HEK293 (cell line): ENCODE measurements around the gene UBL7.

Source experiments
- BCL11A ChIP-seq: fragments of 450-650 bp; formaldehyde crosslinking; IDR thresholded peaks from 2 replicates; pipeline ENCODE4 v1.5.1; 2016; ENCODE audit warnings: low read depth, missing biosample characterization, missing genetic modification characterization
- IKZF3 ChIP-seq: fragments of 450-650 bp; IDR thresholded peaks from 2 replicates; pipeline ENCODE4 v1.5.0; 2018; ENCODE audit warnings: missing biosample characterization, mild to moderate bottlenecking, missing genetic modification characterization, moderate library complexity
- KLF8 ChIP-seq: fragments of 450-650 bp; formaldehyde crosslinking; IDR thresholded peaks from 2 replicates; pipeline ENCODE4 v1.5.1; 2016; ENCODE audit warnings: missing biosample characterization, missing genetic modification characterization
- KLF9 ChIP-seq: fragments of 450-650 bp; formaldehyde crosslinking; IDR thresholded peaks from 2 replicates; pipeline ENCODE4 v1.5.1; 2016; ENCODE audit warnings: missing biosample characterization, missing genetic modification characterization, low read depth
- MZF1 ChIP-seq: fragments of 450-650 bp; formaldehyde crosslinking; IDR thresholded peaks from 2 replicates; pipeline ENCODE4 v1.5.1; 2017; ENCODE audit warnings: missing biosample characterization, missing genetic modification characterization, borderline replicate concordance
- PATZ1 ChIP-seq: fragments of 450-650 bp; formaldehyde crosslinking; IDR thresholded peaks from 2 replicates; pipeline ENCODE4 v1.5.1; 2016; ENCODE audit warnings: missing biosample characterization, missing genetic modification characterization
- SCRT2 ChIP-seq: fragments of 450-650 bp; formaldehyde crosslinking; IDR thresholded peaks from 2 replicates; pipeline ENCODE4 v1.5.1; 2016; ENCODE audit warnings: missing biosample characterization, missing genetic modification characterization
- SP3 ChIP-seq: fragments of 450-650 bp; formaldehyde crosslinking; IDR thresholded peaks from 2 replicates; pipeline ENCODE4 v1.5.1; 2016; ENCODE audit warnings: missing biosample characterization, missing genetic modification characterization
- ZBTB10 ChIP-seq: fragments of 450-650 bp; formaldehyde crosslinking; IDR thresholded peaks from 2 replicates; pipeline ENCODE4 v1.5.1; 2016; ENCODE audit warnings: missing biosample characterization, missing genetic modification characterization
- ZBTB11 ChIP-seq: fragments of 450-650 bp; formaldehyde crosslinking; conservative IDR thresholded peaks from 2 replicates; pipeline ENCODE4 v1.5.1; 2016; ENCODE audit warnings: low read depth, missing biosample characterization, missing genetic modification characterization
- ZBTB7A ChIP-seq: fragments of 450-650 bp; formaldehyde crosslinking; IDR thresholded peaks from 2 replicates; pipeline ENCODE4 v1.5.1; 2016; ENCODE audit warnings: low read depth, missing biosample characterization, missing genetic modification characterization
- ZFP37 ChIP-seq: fragments of 450-650 bp; formaldehyde crosslinking; IDR thresholded peaks from 2 replicates; pipeline ENCODE4 v1.5.1; 2016; ENCODE audit warnings: missing biosample characterization, missing genetic modification characterization
- ZNF184 ChIP-seq: fragments of 450-650 bp; IDR thresholded peaks from 2 replicates; pipeline ENCODE4 v1.5.1; 2018; ENCODE audit warnings: missing biosample characterization, mild to moderate bottlenecking, missing genetic modification characterization
- ZNF302 ChIP-seq: fragments of 450-650 bp; formaldehyde crosslinking; IDR thresholded peaks from 2 replicates; pipeline ENCODE4 v1.5.1; 2016; ENCODE audit warnings: missing biosample characterization, missing genetic modification characterization, low read depth
- ZNF449 ChIP-seq: fragments of 450-650 bp; formaldehyde crosslinking; IDR thresholded peaks from 2 replicates; pipeline ENCODE4 v1.5.1; 2017; ENCODE audit warnings: missing biosample characterization, mild to moderate bottlenecking, missing genetic modification characterization, moderate library complexity
- ZNF501 ChIP-seq: fragments of 450-650 bp; formaldehyde crosslinking; IDR thresholded peaks from 2 replicates; pipeline ENCODE4 v1.5.1; 2016; ENCODE audit warnings: missing biosample characterization, missing genetic modification characterization
- ZNF549 ChIP-seq: fragments of 450-650 bp; IDR thresholded peaks from 2 replicates; pipeline ENCODE4 v1.5.1; 2018; ENCODE audit warnings: missing biosample characterization, missing genetic modification characterization, mild to moderate bottlenecking, inconsistent platforms, moderate library complexity
- ZNF558 ChIP-seq: fragments of 450-650 bp; formaldehyde crosslinking; IDR thresholded peaks from 2 replicates; pipeline ENCODE4 v1.5.1; 2016; ENCODE audit warnings: missing biosample characterization, missing genetic modification characterization
- ZNF580 ChIP-seq: fragments of 450-650 bp; formaldehyde crosslinking; IDR thresholded peaks from 2 replicates; pipeline ENCODE4 v1.5.1; 2016; ENCODE audit warnings: missing biosample characterization, missing genetic modification characterization
- ZNF629 ChIP-seq: fragments of 450-650 bp; formaldehyde crosslinking; IDR thresholded peaks from 2 replicates; pipeline ENCODE4 v1.5.1; 2017; ENCODE audit warnings: missing biosample characterization, missing genetic modification characterization
- ZNF777 ChIP-seq: fragments of 450-650 bp; formaldehyde crosslinking; IDR thresholded peaks from 2 replicates; pipeline ENCODE4 v1.5.1; 2017; ENCODE audit warnings: missing biosample characterization, missing genetic modification characterization, borderline replicate concordance
- ZNF791 ChIP-seq: fragments of 450-650 bp; formaldehyde crosslinking; IDR thresholded peaks from 2 replicates; pipeline ENCODE4 v1.5.1; 2016; ENCODE audit warnings: missing biosample characterization, missing genetic modification characterization
- ZNF843 ChIP-seq: fragments of 450-650 bp; formaldehyde crosslinking; IDR thresholded peaks from 2 replicates; pipeline ENCODE4 v1.5.1; 2016; ENCODE audit warnings: missing biosample characterization, missing genetic modification characterization
- ZSCAN4 ChIP-seq: fragments of 450-650 bp; formaldehyde crosslinking; IDR thresholded peaks from 2 replicates; pipeline ENCODE4 v1.5.1; 2017; ENCODE audit warnings: missing biosample characterization, missing genetic modification characterization
- ZXDB ChIP-seq: fragments of 450-650 bp; formaldehyde crosslinking; IDR thresholded peaks from 2 replicates; pipeline ENCODE4 v1.5.1; 2016; ENCODE audit warnings: missing biosample characterization, missing genetic modification characterization

UBL7 gene

GRCh38 chr15:74460871-74461846 is at the start of gene UBL7 (continued):
- TF ChIP-seq SP3: peak; percentile 98
- peak; percentile 97 for TF ChIP-seq ZBTB11
- TF ChIP-seq ZNF449 (tag by site-specific recombination): peak; percentile 50; the same call in 1 of the 2 replicates
- peak; percentile 95 for TF ChIP-seq KLF9 (tag by site-specific recombination)
- peak; percentile 74 for TF ChIP-seq ZNF501 (tag by site-specific recombination)
- no peak for TF ChIP-seq ZNF558 (tag by site-specific recombination)
- TF ChIP-seq KLF8 (tag by site-specific recombination): peak; percentile 86
- peak; percentile 75; the same call in 1 of the 2 replicates for TF ChIP-seq MZF1 (tag by site-specific recombination)
- peak; percentile 67; the same call in 1 of the 2 replicates for TF ChIP-seq BCL11A (tag by site-specific recombination)
- no peak for TF ChIP-seq ZNF302
- TF ChIP-seq ZNF580 (tag by site-specific recombination): peak; percentile 4
- peak; percentile 83 for TF ChIP-seq ZNF629 (tag by site-specific recombination)
- TF ChIP-seq SCRT2 (tag by site-specific recombination): peak; percentile 98
- peak; percentile 83 for TF ChIP-seq ZXDB (tag by site-specific recombination)
- TF ChIP-seq ZNF843 (tag by site-specific recombination): 0 out of 2 replicates have a peak, but pooled peaks have one; percentile 63
- peak; percentile 58; the same call in 1 of the 2 replicates for TF ChIP-seq ZBTB7A (tag by site-specific recombination)
- TF ChIP-seq ZNF549 (tag by site-specific recombination): no peak
- TF ChIP-seq ZNF184 (tag by site-specific recombination): 0 out of 2 replicates have a peak, but pooled peaks have one; percentile 8
- peak; percentile 78; the same call in 1 of the 2 replicates for TF ChIP-seq IKZF3 (tag by site-specific recombination)
- TF ChIP-seq ZNF777 (tag by site-specific recombination): peak; percentile 84; the same call in 1 of the 2 replicates
- peak; percentile 68; the same call in 1 of the 2 replicates for TF ChIP-seq ZBTB10 (tag by site-specific recombination)
- no peak for TF ChIP-seq ZNF791 (tag by site-specific recombination)
- peak; percentile 92 for TF ChIP-seq PATZ1 (tag by site-specific recombination)
- peak; percentile 52; the same call in 1 of the 2 replicates for TF ChIP-seq ZFP37 (tag by site-specific recombination)
- peak; percentile 46 for TF ChIP-seq ZSCAN4 (tag by site-specific recombination)
